ENCODE measurements around the gene EMP1.

EMP1 gene

GRCh38 chr12:13173012-13173932 lies 23.3 kb upstream of the EMP1 start:
- DNase-seq (ENCODE audit: low read depth, low spot score): no peak

- DNase-seq (ENCODE audit: low read depth, low spot score): no peak
These were observed 21.0 kb upstream of the EMP1 start for GRCh38 chr12:13175499-13175898.

DNA sequence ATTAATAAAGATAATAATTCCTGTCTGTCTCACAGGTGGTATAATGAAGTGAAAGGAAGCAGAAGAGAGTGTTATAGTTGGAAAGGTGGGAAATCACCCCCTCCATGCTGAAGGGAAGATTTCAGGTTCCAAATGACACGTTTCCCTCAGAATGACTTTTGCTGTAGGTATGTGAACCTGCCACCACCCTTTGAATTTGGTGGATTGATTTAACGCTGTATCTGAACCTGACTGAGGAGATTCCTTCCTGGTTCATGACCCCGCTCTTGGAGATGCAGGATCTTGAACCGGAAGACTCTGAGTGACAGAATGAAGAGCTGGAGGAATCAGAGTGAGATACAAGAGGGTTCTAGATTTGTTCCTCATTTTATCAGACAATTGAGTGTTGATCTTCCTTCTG lies 20.3 kb upstream of the EMP1 start:
- DNase-seq (ENCODE audit: low read depth, low spot score): no peak

DNA sequence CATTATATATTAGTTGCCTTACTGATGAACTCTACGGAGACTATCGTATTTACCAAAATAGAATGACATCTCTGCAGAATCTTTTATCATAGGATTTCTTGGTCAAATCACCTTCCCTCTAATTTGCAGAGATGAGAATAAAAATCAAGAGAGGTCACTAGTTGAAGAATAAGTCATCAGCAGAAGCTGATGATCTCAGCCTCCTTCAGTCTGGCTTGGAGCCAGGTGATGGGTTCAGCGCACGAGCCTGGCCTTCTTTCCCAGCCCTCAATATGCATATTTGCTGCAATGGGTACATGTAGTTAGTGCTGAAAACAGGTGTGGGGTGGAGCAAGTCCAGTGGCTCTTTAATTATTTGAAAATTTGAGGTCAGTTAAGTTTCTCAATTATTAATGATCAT lies 19.2 kb upstream of the EMP1 start:
- DNase-seq (ENCODE audit: low read depth, low spot score): no peak

DNA sequence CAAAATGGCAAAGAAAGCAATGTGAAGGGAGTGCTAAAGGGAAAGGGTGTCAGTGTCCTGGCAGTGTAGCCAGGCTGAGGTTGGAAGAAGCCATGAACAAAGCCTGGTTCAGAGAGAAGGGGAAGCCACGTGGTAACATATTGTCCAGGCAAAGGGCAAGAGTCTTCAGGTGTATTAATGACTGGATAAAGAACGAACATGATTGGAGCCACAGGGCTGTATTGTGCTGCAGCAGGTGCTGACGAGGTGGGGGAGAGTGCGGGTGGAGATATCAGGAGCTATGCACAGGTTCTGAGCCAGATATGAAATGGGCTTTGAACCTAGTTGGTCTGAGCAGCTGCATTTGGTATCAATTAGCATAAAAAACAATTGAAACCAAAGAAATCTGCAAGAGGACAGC lies 18.6 kb upstream of the EMP1 start:
- no peak for DNase-seq (ENCODE audit: low read depth, low spot score)

DNA sequence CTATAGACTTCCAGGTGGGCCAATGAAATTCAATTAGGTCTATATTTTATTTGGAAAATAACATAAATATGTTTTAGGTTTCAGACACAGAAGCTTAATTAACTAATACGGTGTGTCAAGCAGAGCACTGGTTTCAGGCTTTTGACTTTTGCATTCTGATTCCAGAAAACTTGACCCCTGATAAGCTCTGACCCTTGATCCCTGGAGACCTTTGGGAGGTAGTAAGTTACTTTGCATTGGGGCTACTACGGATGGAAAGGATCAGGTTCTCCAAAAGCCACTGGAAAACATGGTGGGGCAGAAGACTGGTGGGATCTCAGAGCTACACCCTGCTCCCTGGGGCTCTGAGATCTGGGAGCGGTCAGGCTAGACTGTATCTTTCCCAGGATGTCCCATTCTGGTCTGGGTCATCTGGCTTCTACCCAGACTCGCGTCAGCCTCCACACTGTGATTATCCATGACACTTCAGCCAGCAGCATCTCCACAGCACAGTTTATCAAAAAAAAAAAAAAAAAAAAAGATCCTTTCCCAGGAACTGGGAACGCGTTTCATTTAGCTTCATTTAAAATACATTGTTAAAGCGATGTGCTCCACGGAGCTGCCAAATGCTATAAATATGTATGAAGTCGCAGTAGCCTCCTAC lies 17.8 kb upstream of the EMP1 start:
- DNase-seq (ENCODE audit: low read depth, low spot score): no peak

- no peak for DNase-seq (ENCODE audit: low read depth, low spot score)
These were observed 17.1 kb upstream of the EMP1 start for GRCh38 chr12:13179211-13180074.

- DNase-seq (ENCODE audit: low read depth, low spot score): no peak
These were observed 15.0 kb upstream of the EMP1 start for GRCh38 chr12:13181375-13182070.

DNA sequence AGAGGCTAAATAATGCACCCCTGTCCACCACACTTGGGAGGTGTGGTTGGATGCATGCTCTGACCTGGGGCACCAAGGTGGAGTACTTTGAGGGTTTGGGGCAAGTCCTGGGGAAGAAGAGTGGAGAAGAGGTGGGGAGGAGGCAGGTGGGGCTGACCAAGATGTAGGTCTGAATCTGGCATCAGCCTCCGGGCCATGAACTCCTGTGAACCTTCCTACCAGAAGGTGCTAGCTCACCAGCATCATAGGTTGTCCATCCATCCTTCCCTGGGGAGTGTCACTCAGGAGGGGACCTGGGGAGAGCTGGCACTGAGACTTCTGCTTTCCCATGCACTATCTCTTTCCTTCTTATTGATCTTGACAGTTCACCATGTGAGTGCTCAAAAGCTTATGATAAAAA lies 13.6 kb upstream of the EMP1 start:
- DNase-seq (ENCODE audit: low read depth, low spot score): no peak

GRCh38 chr12:13183620-13184019 lies 12.9 kb upstream of the EMP1 start:
- DNase-seq (ENCODE audit: low read depth, low spot score): no peak

DNA sequence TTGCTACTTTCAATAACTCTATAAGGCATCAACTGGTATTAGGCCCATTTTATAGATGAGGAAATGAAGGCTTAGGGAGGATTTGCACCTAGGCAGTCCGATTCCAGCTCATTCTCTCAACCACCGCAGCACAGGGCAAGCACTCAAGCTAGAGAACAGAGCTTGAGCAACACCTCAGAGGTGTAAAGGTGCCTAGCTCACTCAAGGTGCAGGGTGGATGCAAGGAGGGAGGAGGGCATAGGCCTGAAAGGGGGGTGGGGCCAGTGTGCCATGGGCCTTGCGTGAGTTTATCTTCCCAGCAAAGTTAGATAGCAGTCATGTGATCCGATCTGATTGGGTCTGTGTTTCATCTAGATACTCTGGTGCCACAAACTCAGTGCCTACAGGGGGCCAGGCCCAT lies 10.2 kb upstream of the EMP1 start:
- DNase-seq (ENCODE audit: low read depth, low spot score): no peak

- no peak for DNase-seq (ENCODE audit: low read depth, low spot score)
These were observed 9.1 kb upstream of the EMP1 start for GRCh38 chr12:13187399-13187798.

GRCh38 chr12:13189264-13189663 lies 7.3 kb upstream of the EMP1 start:
- DNase-seq (ENCODE audit: low read depth, low spot score): no peak

DNA sequence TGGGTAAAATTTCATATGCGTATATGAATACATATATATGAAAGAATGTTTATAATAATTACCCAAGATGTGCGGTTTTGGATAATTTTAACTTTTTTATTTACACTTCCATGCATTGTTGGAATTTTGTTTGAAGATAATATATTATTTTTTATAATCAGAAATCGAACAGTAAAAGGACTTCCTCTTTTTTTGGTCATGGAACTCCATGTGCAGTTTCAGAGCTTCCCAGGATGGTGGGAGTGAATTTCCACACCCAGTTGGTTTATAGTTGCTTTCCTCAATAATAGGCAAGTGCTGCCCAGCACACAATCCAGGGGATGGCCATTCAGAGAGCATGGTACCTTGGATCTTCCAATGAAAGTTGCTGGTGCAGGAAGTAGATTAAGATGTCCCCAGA lies 6.3 kb upstream of the EMP1 start:
- DNase-seq (ENCODE audit: low read depth, low spot score): no peak

DNA sequence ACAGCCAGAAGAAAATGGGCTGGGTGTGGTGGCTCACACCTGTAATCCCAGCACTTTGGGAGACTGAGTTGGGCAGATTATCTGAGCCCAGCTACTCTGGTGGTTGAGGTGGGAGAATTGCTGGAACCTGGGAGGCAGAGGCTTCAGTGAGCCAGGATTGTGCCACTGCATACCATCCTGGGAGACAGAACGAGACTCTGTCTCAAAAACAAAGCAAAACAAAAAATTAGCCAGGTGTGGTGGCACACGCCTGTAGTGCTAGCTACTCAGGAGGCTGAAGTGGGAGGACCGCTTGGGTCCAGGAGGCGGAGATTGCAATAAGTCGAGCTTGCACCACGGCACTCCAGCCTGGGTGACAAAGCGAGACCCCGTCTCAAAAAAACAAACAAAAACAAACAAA lies 3.8 kb upstream of the EMP1 start:
- DNase-seq (ENCODE audit: low read depth, low spot score): no peak

GRCh38 chr12:13193505-13194231 lies 2.9 kb upstream of the EMP1 start:
- no peak for DNase-seq (ENCODE audit: low read depth, low spot score)

DNA sequence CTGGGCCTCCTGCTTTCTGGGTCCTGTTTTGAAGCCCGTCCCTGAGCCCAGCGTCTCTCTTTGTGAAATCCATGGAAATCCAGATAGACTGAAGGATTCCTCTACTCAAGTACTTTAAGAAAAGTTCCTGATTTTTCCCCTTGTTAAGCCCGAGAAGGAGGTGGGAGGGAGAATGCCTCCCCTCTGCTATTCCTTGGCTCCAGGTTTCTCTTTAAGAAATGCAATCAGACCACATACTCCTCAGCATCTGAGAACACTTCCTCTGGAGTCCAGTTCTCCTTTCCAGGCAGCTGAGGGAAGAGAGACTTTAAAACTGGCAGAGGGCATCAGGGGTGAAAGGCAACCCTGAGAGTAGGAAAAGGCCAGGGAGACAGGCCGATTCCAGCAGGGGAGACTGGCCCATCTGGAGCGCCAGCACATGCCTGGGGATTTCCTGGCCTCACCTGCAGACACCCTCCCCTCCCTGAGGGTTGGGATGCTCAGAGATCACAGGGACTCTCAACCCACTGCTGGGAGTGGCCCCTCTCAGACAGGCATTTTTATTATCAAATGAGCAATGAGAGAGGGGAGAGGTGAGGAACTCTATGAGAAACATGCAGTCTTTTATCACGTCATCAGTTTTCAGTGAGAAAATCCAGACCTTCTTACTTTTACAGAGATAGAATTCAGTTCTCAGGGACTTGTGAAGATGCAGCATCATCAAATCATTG lies 2.0 kb upstream of the EMP1 start:
- DNase-seq (ENCODE audit: low read depth, low spot score): no peak

DNA sequence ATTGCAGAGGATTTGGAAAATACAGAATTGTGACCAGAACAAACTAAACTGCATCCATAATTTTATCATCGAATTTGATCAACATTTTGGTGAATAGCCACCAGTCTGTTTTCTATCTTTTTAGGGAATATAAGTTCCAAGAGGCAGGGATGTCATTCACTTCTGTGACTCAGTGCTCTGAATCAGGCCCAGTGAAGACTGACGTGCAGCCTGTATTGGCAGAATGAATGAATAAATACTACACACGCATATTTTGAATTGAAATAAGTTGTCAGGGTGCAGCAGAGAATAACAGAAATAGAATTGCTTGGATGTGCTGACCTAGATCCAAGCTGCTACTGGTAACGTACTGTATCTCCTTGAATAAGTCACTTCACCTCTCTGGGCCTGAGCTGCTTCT lies 1.3 kb upstream of the EMP1 start:
- no peak for DNase-seq (ENCODE audit: low read depth, low spot score)

- no peak for DNase-seq (ENCODE audit: low read depth, low spot score)
These were observed 769 bp upstream of the EMP1 start for GRCh38 chr12:13195785-13196129.

DNA sequence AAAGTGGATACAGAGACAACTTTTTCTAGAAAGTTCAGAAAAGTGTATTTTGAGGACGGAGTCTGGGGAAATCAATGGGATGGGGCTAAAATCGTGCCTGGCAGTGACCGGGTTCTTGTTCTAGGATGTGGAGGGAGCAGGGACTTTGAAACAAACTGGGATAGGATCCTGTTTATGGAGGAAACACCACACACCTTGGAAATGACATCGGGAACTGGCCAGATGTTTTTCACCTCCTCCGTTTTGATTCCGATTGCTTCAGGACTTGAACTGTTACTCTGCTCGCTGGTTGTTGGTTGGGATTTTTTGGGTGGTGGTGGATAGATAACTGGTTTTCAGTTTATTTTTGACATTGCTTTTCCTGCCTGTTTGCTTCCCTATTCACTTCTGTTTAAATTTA lies 506 bp downstream of the EMP1 start:
- DNase-seq (ENCODE audit: low read depth, low spot score): no peak
